ENCODE measurements around the gene ARHGEF16. TPM values are rescaled to one million over a fixed set of nuclear protein-coding genes. Genes with fewer than 3 reads are reported as not detected.

Gene ARHGEF16
- total and polyA plus RNA-seq, 2 donors = 1.4 to 2.3 TPM

GRCh38 chr1:3433076-3433475 is 21.4 kb upstream of the ARHGEF16 start:
- 93% methylated on average over 14 of the region's 14 CpGs for WGBS
- H3K27ac ChIP-seq (ENCODE audit: low read depth in 1 of 2, low read length in 1 of 2) = no peak overlapping the region
- no peak overlapping the region for H3K4me3 ChIP-seq (ENCODE audit: low read length in 2 of 2)
- no peaks in the 10 kb centered on the region for H3K27me3 ChIP-seq (ENCODE audit: control insufficient read depth in 2 of 2, insufficient read depth in 1 of 2, low read length in 1 of 2)
- H3K9me3 ChIP-seq (ENCODE audit: control insufficient read depth in 2 of 2, insufficient read depth in 1 of 2, low read length in 1 of 2) = peaks cover 0 to 4% of the 10 kb centered on the region in 2 donors
- H3K36me3 ChIP-seq (ENCODE audit: control insufficient read depth in 2 of 2, insufficient read depth in 2 of 2, low read length in 1 of 2) = no peaks in the 10 kb centered on the region
- no peaks in the 10 kb centered on the region for H3K4me1 ChIP-seq (ENCODE audit: control insufficient read depth in 2 of 2, insufficient read depth in 2 of 2, low read length in 2 of 2)
- no peak for DNase-seq (ENCODE audit: low read depth in 6 of 9, low spot score in 9 of 9)

DNA sequence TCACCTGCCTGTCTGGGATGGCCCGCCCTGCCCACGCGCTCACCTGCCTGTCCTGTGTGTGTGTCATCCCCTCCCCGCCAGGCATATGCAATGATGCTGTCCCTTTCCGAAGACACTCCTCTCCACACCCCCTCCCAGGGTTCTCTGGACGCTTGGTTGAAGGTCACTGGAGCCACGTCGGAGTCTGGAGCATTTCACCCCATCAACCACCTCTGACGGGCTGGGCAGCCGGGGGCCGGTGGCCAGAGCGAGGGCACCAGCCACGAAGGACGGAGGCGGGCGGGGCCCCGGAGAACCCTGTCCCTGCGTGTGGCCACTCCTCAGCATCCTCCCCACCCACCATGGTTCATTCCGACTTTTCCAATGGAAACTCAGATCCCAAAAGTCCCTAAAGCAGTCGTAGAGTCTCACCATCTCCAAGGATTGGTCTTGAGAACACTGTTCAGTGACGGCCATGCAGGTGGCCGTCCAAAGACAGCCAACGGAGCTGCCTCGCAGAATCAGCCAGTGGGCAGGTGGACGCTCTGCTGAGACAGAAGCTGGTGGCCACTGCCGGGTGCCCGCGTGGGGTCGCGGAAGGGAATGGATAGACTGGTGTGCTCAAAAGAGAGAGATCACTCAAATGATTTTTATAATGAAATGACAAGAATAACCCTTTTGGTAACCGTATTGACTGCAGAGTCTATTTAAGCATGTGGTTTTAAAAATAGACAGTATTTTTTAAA is 20.7 kb upstream of the ARHGEF16 start:
- no peaks in the 10 kb centered on the region for H3K27me3 ChIP-seq (ENCODE audit: control insufficient read depth in 2 of 2, insufficient read depth in 1 of 2, low read length in 1 of 2)

GRCh38 chr1:3434406-3435110 is 19.9 kb upstream of the ARHGEF16 start:
- no peak for DNase-seq (ENCODE audit: low read depth in 6 of 9, low spot score in 9 of 9)
- H3K27me3 ChIP-seq (ENCODE audit: control insufficient read depth in 2 of 2, insufficient read depth in 1 of 2, low read length in 1 of 2) = no peaks in the 10 kb centered on the region
- H3K27ac ChIP-seq (ENCODE audit: low read depth in 1 of 2, low read length in 1 of 2) = no peak overlapping the region
- 95% methylated on average over 40 of the region's 40 CpGs for WGBS
- no peak overlapping the region for H3K4me3 ChIP-seq (ENCODE audit: low read length in 2 of 2)
- no peaks in the 10 kb centered on the region for H3K4me1 ChIP-seq (ENCODE audit: control insufficient read depth in 2 of 2, insufficient read depth in 2 of 2, low read length in 2 of 2)
- no peaks in the 10 kb centered on the region for H3K36me3 ChIP-seq (ENCODE audit: control insufficient read depth in 2 of 2, insufficient read depth in 2 of 2, low read length in 1 of 2)
- H3K9me3 ChIP-seq (ENCODE audit: control insufficient read depth in 2 of 2, insufficient read depth in 1 of 2, low read length in 1 of 2) = peaks cover 0 to 4% of the 10 kb centered on the region in 2 donors

More for the DNA sequence above, 20.7 kb upstream of the ARHGEF16 start:
- H3K4me1 ChIP-seq (ENCODE audit: control insufficient read depth in 2 of 2, insufficient read depth in 2 of 2, low read length in 2 of 2) = no peaks in the 10 kb centered on the region
- no peak for DNase-seq (ENCODE audit: low read depth in 6 of 9, low spot score in 9 of 9)
- 96% methylated on average over 31 of the region's 31 CpGs for WGBS
- no peaks in the 10 kb centered on the region for H3K36me3 ChIP-seq (ENCODE audit: control insufficient read depth in 2 of 2, insufficient read depth in 2 of 2, low read length in 1 of 2)
- H3K9me3 ChIP-seq (ENCODE audit: control insufficient read depth in 2 of 2, insufficient read depth in 1 of 2, low read length in 1 of 2) = peaks cover 0 to 4% of the 10 kb centered on the region in 2 donors
- H3K27ac ChIP-seq (ENCODE audit: low read depth in 1 of 2, low read length in 1 of 2) = no peak overlapping the region
- no peak overlapping the region for H3K4me3 ChIP-seq (ENCODE audit: low read length in 2 of 2)

GRCh38 chr1:3435666-3436065 is 18.8 kb upstream of the ARHGEF16 start:
- no peak for DNase-seq (ENCODE audit: low read depth in 6 of 9, low spot score in 9 of 9)

GRCh38 chr1:3436451-3436850 is 18.0 kb upstream of the ARHGEF16 start:
- H3K27me3 ChIP-seq (ENCODE audit: control insufficient read depth in 2 of 2, insufficient read depth in 1 of 2, low read length in 1 of 2) = peaks cover 0 to 6% of the 10 kb centered on the region in 2 donors
- peaks cover 0 to 4% of the 10 kb centered on the region in 2 donors for H3K9me3 ChIP-seq (ENCODE audit: control insufficient read depth in 2 of 2, insufficient read depth in 1 of 2, low read length in 1 of 2)
- 96% methylated on average over 11 of the region's 11 CpGs for WGBS
- DNase-seq (ENCODE audit: low read depth in 6 of 9, low spot score in 9 of 9) = no peak
- no peaks in the 10 kb centered on the region for H3K4me1 ChIP-seq (ENCODE audit: control insufficient read depth in 2 of 2, insufficient read depth in 2 of 2, low read length in 2 of 2)
- no peak overlapping the region for H3K27ac ChIP-seq (ENCODE audit: low read depth in 1 of 2, low read length in 1 of 2)
- no peak overlapping the region for H3K4me3 ChIP-seq (ENCODE audit: low read length in 2 of 2)
- H3K36me3 ChIP-seq (ENCODE audit: control insufficient read depth in 2 of 2, insufficient read depth in 2 of 2, low read length in 1 of 2) = no peaks in the 10 kb centered on the region

More at GRCh38 chr1:3435666-3436065, 18.8 kb upstream of the ARHGEF16 start:
- Histone ChIP-seq H3K4me3 (ENCODE audit: low read length in 2 of 2) (no peak overlapping the region), H3K4me1 (ENCODE audit: control insufficient read depth in 2 of 2, insufficient read depth in 2 of 2, low read length in 2 of 2) (no peaks in the 10 kb centered on the region), H3K27ac (ENCODE audit: low read depth in 1 of 2, low read length in 1 of 2) (no peak overlapping the region), H3K36me3 (ENCODE audit: control insufficient read depth in 2 of 2, insufficient read depth in 2 of 2, low read length in 1 of 2) (no peaks in the 10 kb centered on the region), H3K9me3 (ENCODE audit: control insufficient read depth in 2 of 2, insufficient read depth in 1 of 2, low read length in 1 of 2) (peaks cover 0 to 4% of the 10 kb centered on the region in 2 donors), H3K27me3 (ENCODE audit: control insufficient read depth in 2 of 2, insufficient read depth in 1 of 2, low read length in 1 of 2) (peaks cover 0 to under 1% of the 10 kb centered on the region in 2 donors)
- WGBS = 91% methylated on average over 21 of the region's 21 CpGs

- 94% methylated on average over 14 of the region's 14 CpGs for WGBS
- no peak overlapping the region for H3K4me3 ChIP-seq (ENCODE audit: low read length in 2 of 2)
- H3K27me3 ChIP-seq (ENCODE audit: control insufficient read depth in 2 of 2, insufficient read depth in 1 of 2, low read length in 1 of 2) = peaks cover 0 to 7% of the 10 kb centered on the region in 2 donors
- no peak overlapping the region for H3K27ac ChIP-seq (ENCODE audit: low read depth in 1 of 2, low read length in 1 of 2)
- H3K4me1 ChIP-seq (ENCODE audit: control insufficient read depth in 2 of 2, insufficient read depth in 2 of 2, low read length in 2 of 2) = no peaks in the 10 kb centered on the region
- no peak for DNase-seq (ENCODE audit: low read depth in 6 of 9, low spot score in 9 of 9)
- H3K9me3 ChIP-seq (ENCODE audit: control insufficient read depth in 2 of 2, insufficient read depth in 1 of 2, low read length in 1 of 2) = peaks cover 0 to 4% of the 10 kb centered on the region in 2 donors
- no peaks in the 10 kb centered on the region for H3K36me3 ChIP-seq (ENCODE audit: control insufficient read depth in 2 of 2, insufficient read depth in 2 of 2, low read length in 1 of 2)
These were observed 17.6 kb upstream of the ARHGEF16 start for GRCh38 chr1:3436901-3437300.

DNA sequence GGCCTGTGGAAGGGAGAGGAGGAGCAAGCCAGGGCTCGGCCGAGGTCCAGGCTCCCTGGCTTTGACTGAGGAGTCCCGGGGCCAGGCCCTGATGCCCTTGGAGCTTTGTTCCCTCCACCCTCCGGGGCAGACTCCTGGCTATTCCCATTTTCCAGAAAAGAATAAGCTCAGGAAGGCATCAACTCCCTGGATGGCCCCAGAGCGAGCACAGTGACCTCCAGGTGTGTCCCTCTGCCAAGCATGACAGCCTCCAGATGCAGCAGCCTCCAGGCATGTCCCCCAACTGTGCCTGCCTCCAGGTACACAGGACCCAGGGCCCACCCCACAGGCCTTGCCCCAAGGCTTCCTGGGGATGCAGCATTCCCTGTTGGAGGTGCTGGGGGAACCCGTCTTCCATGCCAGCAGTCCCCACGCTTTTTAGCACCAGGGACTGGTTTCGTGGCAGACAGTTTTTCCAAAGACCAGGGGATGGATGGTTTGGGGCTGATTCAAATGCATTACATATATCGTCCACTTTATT is 15.7 kb upstream of the ARHGEF16 start:
- Histone ChIP-seq H3K27ac (ENCODE audit: low read depth in 1 of 2, low read length in 1 of 2) (no peak overlapping the region), H3K4me1 (ENCODE audit: control insufficient read depth in 2 of 2, insufficient read depth in 2 of 2, low read length in 2 of 2) (no peaks in the 10 kb centered on the region), H3K4me3 (ENCODE audit: low read length in 2 of 2) (no peak overlapping the region), H3K9me3 (ENCODE audit: control insufficient read depth in 2 of 2, insufficient read depth in 1 of 2, low read length in 1 of 2) (peaks cover 0 to 4% of the 10 kb centered on the region in 2 donors), H3K27me3 (ENCODE audit: control insufficient read depth in 2 of 2, insufficient read depth in 1 of 2, low read length in 1 of 2) (peaks cover 0 to 11% of the 10 kb centered on the region in 2 donors), H3K36me3 (ENCODE audit: control insufficient read depth in 2 of 2, insufficient read depth in 2 of 2, low read length in 1 of 2) (no peaks in the 10 kb centered on the region)
- DNase-seq (ENCODE audit: low read depth in 6 of 9, low spot score in 9 of 9) = no peak
- 92% methylated on average over 9 of the region's 9 CpGs for WGBS

DNA sequence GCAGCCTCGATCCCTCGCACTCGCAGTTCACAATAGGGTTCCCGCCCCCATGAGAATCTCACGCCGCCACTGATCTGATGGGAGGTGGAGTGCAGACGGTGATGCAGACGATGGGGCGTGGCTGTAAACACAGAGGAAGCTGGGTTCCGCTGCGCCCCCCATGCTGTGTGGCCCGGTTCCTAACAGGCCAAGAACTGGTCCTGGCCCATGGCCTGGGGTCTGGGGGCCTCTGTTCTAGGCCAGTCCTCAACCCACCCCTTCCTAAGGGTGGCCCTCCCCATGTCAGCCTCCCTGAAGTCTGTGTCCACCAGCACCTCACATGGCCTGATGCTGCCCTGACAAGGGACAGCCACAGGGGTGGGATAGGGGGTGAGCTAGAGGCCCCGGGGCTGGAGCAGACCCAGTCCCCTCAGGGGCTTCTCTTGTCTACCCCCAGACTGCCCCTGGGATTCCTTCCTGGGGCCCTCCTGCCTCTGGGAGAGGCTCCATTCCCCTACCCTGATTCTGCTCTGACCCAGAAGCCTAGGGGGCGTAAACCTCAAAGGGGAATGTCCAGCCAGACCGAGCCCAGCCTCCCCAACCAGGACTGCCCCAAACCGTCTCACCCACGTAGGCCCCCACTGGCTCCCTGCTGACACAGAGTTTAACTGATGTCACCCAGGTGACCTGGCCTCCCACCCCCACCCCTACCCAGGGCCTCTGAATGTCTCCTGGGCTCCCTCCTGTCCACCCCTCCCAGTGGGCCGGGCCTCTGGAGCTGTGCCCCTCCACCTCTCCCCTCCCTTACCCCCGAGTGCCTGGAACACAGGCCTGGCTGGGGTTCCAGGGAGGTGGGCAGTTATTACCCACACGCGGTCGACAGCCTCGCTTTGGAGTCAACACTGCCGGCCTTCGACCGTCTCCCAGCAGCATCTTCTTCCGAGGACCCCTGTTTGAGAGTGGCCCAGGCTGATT is 14.8 kb upstream of the ARHGEF16 start:
- H3K27ac ChIP-seq (ENCODE audit: low read depth in 1 of 2, low read length in 1 of 2) = no peak overlapping the region
- peaks cover 0 to 4% of the 10 kb centered on the region in 2 donors for H3K9me3 ChIP-seq (ENCODE audit: control insufficient read depth in 2 of 2, insufficient read depth in 1 of 2, low read length in 1 of 2)
- no peak overlapping the region for H3K4me3 ChIP-seq (ENCODE audit: low read length in 2 of 2)
- no peaks in the 10 kb centered on the region for H3K36me3 ChIP-seq (ENCODE audit: control insufficient read depth in 2 of 2, insufficient read depth in 2 of 2, low read length in 1 of 2)
- DNase-seq (ENCODE audit: low read depth in 6 of 9, low spot score in 9 of 9) = no peak
- no peaks in the 10 kb centered on the region for H3K4me1 ChIP-seq (ENCODE audit: control insufficient read depth in 2 of 2, insufficient read depth in 2 of 2, low read length in 2 of 2)
- 85% methylated on average over 27 of the region's 27 CpGs for WGBS
- peaks cover 0 to 11% of the 10 kb centered on the region in 2 donors for H3K27me3 ChIP-seq (ENCODE audit: control insufficient read depth in 2 of 2, insufficient read depth in 1 of 2, low read length in 1 of 2)
